Measurements from ENCODE around the gene FLVCR1.

Gene FLVCR1

DNA sequence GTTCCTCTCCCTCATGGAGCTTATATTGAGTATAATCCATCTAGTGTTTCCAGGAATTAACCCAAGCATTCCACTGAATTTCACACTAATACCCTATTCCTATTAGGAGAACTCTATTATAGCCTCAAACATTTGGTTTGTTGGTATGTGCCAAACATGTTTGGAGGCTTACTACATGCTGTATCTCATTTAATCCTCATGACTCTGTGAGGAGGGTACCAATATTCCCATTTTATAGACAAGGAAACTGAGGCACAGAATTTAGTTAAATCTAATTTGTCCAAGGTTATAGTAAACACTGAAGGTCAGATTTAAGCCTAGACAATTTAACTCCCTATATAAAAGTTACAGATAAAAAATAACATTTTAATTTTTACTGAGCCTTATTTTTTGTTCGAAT lies 9.1 kb downstream of the FLVCR1 start:
- H2AFZ ChIP-seq: no peak overlapping the region

DNA sequence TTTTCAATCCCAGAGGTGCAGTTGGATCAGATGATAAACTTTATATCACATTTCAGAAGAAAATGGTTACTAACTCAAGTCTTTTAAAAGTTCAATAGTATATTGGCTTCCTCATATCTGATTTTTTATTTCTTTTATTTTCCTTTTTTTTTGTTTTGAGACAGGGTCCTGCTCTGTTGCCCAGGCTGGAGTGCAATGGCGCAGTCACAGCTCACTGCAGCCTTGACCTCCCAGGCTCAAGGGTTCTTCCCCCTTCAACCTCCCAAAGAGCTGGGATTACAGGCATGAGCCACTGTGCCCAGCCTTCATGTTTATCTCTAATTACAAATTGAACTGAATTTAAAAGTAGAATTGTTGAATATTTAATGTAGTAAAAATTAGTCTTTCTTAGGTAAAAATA lies 13.9 kb downstream of the FLVCR1 start:
- no peaks in the 10 kb centered on the region for H3K36me3 ChIP-seq (ENCODE audit: control insufficient read depth, insufficient read depth, low read length)
- no peaks in the 10 kb centered on the region for H3K4me1 ChIP-seq

More for the DNA sequence above, 9.1 kb downstream of the FLVCR1 start:
- no peak overlapping the region for H3K27ac ChIP-seq
- H3K9ac ChIP-seq: no peak overlapping the region
- H3K9me3 ChIP-seq (ENCODE audit: control insufficient read depth, low read length): no peaks in the 10 kb centered on the region
- no peak overlapping the region for H3K4me3 ChIP-seq (ENCODE audit: low read depth, low read length)
- H3K27me3 ChIP-seq (ENCODE audit: control insufficient read depth, insufficient read depth, low read length): no peaks in the 10 kb centered on the region
- no peak overlapping the region for H3K4me2 ChIP-seq (ENCODE audit: low read length)
- H3K36me3 ChIP-seq (ENCODE audit: control insufficient read depth, insufficient read depth, low read length): no peaks in the 10 kb centered on the region
- no peaks in the 10 kb centered on the region for H3K79me2 ChIP-seq
- no peaks in the 10 kb centered on the region for H3K4me1 ChIP-seq
- TF ChIP-seq, protein P1, sequence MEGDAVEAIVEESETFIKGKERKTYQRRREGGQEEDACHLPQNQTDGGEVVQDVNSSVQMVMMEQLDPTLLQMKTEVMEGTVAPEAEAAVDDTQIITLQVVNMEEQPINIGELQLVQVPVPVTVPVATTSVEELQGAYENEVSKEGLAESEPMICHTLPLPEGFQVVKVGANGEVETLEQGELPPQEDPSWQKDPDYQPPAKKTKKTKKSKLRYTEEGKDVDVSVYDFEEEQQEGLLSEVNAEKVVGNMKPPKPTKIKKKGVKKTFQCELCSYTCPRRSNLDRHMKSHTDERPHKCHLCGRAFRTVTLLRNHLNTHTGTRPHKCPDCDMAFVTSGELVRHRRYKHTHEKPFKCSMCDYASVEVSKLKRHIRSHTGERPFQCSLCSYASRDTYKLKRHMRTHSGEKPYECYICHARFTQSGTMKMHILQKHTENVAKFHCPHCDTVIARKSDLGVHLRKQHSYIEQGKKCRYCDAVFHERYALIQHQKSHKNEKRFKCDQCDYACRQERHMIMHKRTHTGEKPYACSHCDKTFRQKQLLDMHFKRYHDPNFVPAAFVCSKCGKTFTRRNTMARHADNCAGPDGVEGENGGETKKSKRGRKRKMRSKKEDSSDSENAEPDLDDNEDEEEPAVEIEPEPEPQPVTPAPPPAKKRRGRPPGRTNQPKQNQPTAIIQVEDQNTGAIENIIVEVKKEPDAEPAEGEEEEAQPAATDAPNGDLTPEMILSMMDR (IDR thresholded peaks at IDR 0.05): no peak

DNA sequence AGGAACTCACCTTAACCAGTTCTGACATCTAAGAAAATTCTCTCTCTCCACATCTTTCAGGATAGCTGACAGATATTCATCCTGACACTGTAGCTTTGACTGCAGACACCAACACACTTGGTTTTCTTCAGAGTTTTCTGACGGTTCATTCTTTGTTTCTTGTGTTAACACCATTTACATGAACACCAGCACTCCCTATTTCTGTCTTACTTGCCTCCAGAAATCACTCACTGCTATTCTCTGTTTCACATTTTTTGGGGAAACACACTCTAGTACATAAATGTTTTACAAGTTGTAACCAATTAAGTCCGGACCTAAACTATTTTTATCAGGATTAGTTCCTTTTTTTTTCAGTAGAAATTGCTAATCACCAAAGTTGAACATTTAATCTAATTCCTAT lies 15.4 kb downstream of the FLVCR1 start:
- Histone ChIP-seq H3K4me3 (ENCODE audit: low read depth, low read length) (no peak overlapping the region), H3K9me3 (ENCODE audit: control insufficient read depth, low read length) (no peaks in the 10 kb centered on the region), H3K27ac (no peak overlapping the region), H3K9ac (no peak overlapping the region), H3K4me1 (no peaks in the 10 kb centered on the region), H3K36me3 (ENCODE audit: control insufficient read depth, insufficient read depth, low read length) (no peaks in the 10 kb centered on the region), H3K27me3 (ENCODE audit: control insufficient read depth, insufficient read depth, low read length) (no peaks in the 10 kb centered on the region), H2AFZ (no peak overlapping the region), H3K79me2 (no peaks in the 10 kb centered on the region), H3K4me2 (ENCODE audit: low read length) (no peak overlapping the region)
- TF ChIP-seq, protein P1 (IDR thresholded peaks at IDR 0.05): no peak

More for the DNA sequence above, 13.9 kb downstream of the FLVCR1 start:
- Histone ChIP-seq H3K9me3 (ENCODE audit: control insufficient read depth, low read length) (no peaks in the 10 kb centered on the region), H2AFZ (no peak overlapping the region), H3K4me3 (ENCODE audit: low read depth, low read length) (no peak overlapping the region), H3K79me2 (no peaks in the 10 kb centered on the region), H3K4me2 (ENCODE audit: low read length) (no peak overlapping the region), H3K27ac (no peak overlapping the region), H3K9ac (no peak overlapping the region), H3K27me3 (ENCODE audit: control insufficient read depth, insufficient read depth, low read length) (no peaks in the 10 kb centered on the region)
- TF ChIP-seq, protein P1 (IDR thresholded peaks at IDR 0.05): no peak

DNA sequence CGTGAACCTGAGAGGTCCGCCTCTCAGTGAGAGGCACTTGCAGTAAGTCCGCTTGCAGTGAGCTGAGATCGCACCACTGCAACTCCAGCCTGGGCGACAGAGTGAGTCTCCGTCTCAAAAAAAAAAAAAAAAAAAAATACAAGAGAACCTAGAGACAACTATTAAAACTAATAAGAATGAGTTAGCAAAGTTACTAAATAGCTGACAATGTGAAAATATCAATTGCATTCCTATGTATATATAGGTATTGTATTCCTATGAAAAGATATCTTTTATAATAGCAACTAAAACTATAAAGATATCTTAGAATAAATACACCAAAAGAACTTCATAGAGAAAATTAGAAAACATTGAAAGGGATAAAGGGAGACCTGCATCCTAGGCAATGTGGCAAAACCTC lies 20.3 kb downstream of the FLVCR1 start:
- TF ChIP-seq, protein P1 (IDR thresholded peaks at IDR 0.05): no peak
- no peak overlapping the region for H3K4me3 ChIP-seq (ENCODE audit: low read depth, low read length)
- H3K9me3 ChIP-seq (ENCODE audit: control insufficient read depth, low read length): no peaks in the 10 kb centered on the region
- no peaks in the 10 kb centered on the region for H3K79me2 ChIP-seq
- no peaks in the 10 kb centered on the region for H3K27me3 ChIP-seq (ENCODE audit: control insufficient read depth, insufficient read depth, low read length)
- H3K27ac ChIP-seq: no peak overlapping the region
- H3K9ac ChIP-seq: no peak overlapping the region
- H3K36me3 ChIP-seq (ENCODE audit: control insufficient read depth, insufficient read depth, low read length): no peaks in the 10 kb centered on the region
- H2AFZ ChIP-seq: no peak overlapping the region
- H3K4me1 ChIP-seq: no peaks in the 10 kb centered on the region
- H3K4me2 ChIP-seq (ENCODE audit: low read length): no peak overlapping the region

DNA sequence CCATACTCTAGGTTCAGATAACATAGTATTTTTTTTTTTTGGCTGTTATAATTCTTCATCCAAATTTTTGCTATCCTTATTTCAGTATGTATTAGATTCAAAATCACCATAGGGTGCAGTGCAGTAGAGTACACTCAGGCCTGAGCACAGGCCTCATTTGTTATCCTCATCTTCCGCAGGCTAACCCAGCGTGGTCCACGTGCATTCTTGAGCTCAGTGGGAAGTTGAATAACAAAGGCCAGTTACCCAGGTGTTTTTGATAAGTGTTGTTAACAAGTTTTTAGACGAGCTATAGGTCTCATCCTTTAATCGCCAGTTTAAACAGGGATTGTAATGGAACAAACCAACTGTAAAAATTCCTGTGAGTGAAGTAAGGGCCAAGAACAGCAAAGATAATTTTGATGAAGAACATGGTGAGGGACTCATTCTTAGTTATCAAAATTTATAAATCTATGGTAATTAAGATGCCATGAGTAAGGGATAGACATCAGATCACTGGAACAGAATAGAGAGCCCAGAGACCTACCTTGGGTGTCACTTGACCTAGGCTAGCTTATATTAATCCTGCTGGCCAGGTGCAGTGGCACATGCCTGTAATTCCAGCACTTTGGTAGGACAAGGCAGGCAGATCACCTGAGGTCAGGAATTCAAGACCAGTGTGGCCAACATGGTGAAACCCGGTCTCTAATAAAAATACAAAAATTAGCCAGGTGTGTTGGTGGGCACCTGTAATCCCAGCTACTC lies 22.0 kb downstream of the FLVCR1 start:
- H3K4me1 ChIP-seq: no peaks in the 10 kb centered on the region
- no peaks in the 10 kb centered on the region for H3K27me3 ChIP-seq (ENCODE audit: control insufficient read depth, insufficient read depth, low read length)
- H3K36me3 ChIP-seq (ENCODE audit: control insufficient read depth, insufficient read depth, low read length): no peaks in the 10 kb centered on the region
- no peak overlapping the region for H3K27ac ChIP-seq
- no peak overlapping the region for H3K9ac ChIP-seq
- no peak overlapping the region for H3K4me2 ChIP-seq (ENCODE audit: low read length)
- no peak overlapping the region for H3K4me3 ChIP-seq (ENCODE audit: low read depth, low read length)
- TF ChIP-seq, protein P1 (IDR thresholded peaks at IDR 0.05): no peak
- no peaks in the 10 kb centered on the region for H3K79me2 ChIP-seq
- no peak overlapping the region for H2AFZ ChIP-seq
- no peaks in the 10 kb centered on the region for H3K9me3 ChIP-seq (ENCODE audit: control insufficient read depth, low read length)
